HepG2 (cell line): ENCODE measurements around the gene MEPCE. TPM values are rescaled to one million over a fixed set of nuclear protein-coding genes. Genes with fewer than 3 reads are reported as not detected.

Experiments used
- ATF6 ChIP-seq: sonication (generic); formaldehyde crosslinking; conservative IDR thresholded peaks from 2 replicates; pipeline ENCODE4 v1.4.0; 2020; ENCODE audit warnings: missing genetic modification reagents
- ELF4 ChIP-seq: sonication (generic); formaldehyde crosslinking; IDR thresholded peaks from 2 replicates; pipeline ENCODE4 v1.5.0; 2020; ENCODE audit warnings: missing genetic modification reagents, mild to moderate bottlenecking, moderate library complexity, borderline replicate concordance
- GATAD1 ChIP-seq: IDR thresholded peaks from 2 replicates; pipeline ENCODE4 v1.6.1; 2016; ENCODE audit warnings: missing genetic modification reagents, missing compliant biosample characterization
- HDAC6 ChIP-seq: fragments of 200-600 bp; sonication (generic); IDR thresholded peaks from 2 replicates; pipeline ENCODE4 v1.7.0; 2017; ENCODE audit warnings: mild to moderate bottlenecking, antibody characterized with exemption, low read length, low read depth
- MLLT10 ChIP-seq: sonication (generic); formaldehyde crosslinking; IDR thresholded peaks from 2 replicates; pipeline ENCODE4 v1.4.0; 2020; ENCODE audit warnings: missing genetic modification reagents
- NR0B2 ChIP-seq: sonication (generic); formaldehyde crosslinking; IDR thresholded peaks from 2 replicates; pipeline ENCODE4 v1.4.0; 2020; ENCODE audit warnings: mild to moderate bottlenecking, missing genetic modification reagents
- TEAD3 ChIP-seq: optimal IDR thresholded peaks from 2 replicates; pipeline ENCODE3; 2016; ENCODE audit warnings: borderline replicate concordance
- THAP9 ChIP-seq: sonication (generic); formaldehyde crosslinking; IDR thresholded peaks from 2 replicates; pipeline ENCODE4; 2020; ENCODE audit warnings: missing genetic modification reagents, mild to moderate bottlenecking, borderline replicate concordance
- TRIM24 ChIP-seq: sonication (generic); formaldehyde crosslinking; IDR thresholded peaks from 2 replicates; pipeline ENCODE4 v1.8.0; 2022; ENCODE audit warnings: mild to moderate bottlenecking, missing genetic modification reagents
- ZNF142 ChIP-seq: sonication (generic); formaldehyde crosslinking; IDR thresholded peaks from 2 replicates; pipeline ENCODE4 v1.4.0; 2020; ENCODE audit warnings: missing genetic modification reagents
- ZNF362 ChIP-seq: sonication (generic); formaldehyde crosslinking; IDR thresholded peaks from 2 replicates; pipeline ENCODE4 v1.4.0; 2020; ENCODE audit warnings: missing genetic modification reagents, mild to moderate bottlenecking, borderline replicate concordance
- polyA plus RNA-seq, 8 experiments: library from polyadenylated mRNA; depleted of rRNA in 3 of 8; stranded (reverse) in 7 of 8; unstranded in 1 of 8; fragments of >200 nt; fragmentation: Illumina TruSeq in 4 of 8; extraction: Trizol in 4 of 8; gene quantifications; 2 replicates each; pipeline versions ENCODE4 v1.2.1 to v1.2.3, GENCODE V29; 2011 to 2016; ENCODE audit warnings: low read depth in 4 of 8, missing spikeins in 1 of 8, mixed read lengths in 1 of 8; ENCODE audit not compliant: insufficient read depth in 1 of 8
- total RNA-seq, 5 experiments: library from RNA; depleted of rRNA; stranded (reverse); fragments of >200 nt; fragmentation: Illumina TruSeq; extraction: Trizol; gene quantifications; 2 replicates each; pipeline ENCODE4 v1.2.3, GENCODE V29; 2016; ENCODE audit warnings: low read depth in 1 of 5

The MEPCE gene
- total and polyA plus RNA-seq, 2 of the 13 experiments (the other 11 are each of a cell fraction or from before 2014, with no cell fraction given) = 12.3 to 26.0 TPM

- TF ChIP-seq ZNF142 (CRISPR knock-in tag) = no peak
- TF ChIP-seq HDAC6 = no peak
- peak; percentile 84 for TF ChIP-seq ZNF362 (CRISPR knock-in tag)
- TF ChIP-seq ELF4 (CRISPR knock-in tag) = peak; percentile 73
- no peak for TF ChIP-seq ATF6 (CRISPR knock-in tag)
- TF ChIP-seq NR0B2 (CRISPR knock-in tag) = 0 out of 2 replicates have a peak, but pooled peaks have one; percentile 11
- no peak for TF ChIP-seq MLLT10 (CRISPR knock-in tag)
- peak; percentile 52 for TF ChIP-seq TEAD3 (CRISPR knock-in tag)
- peak; percentile 66 for TF ChIP-seq TRIM24
- TF ChIP-seq GATAD1 = peak; percentile 58
- peak; percentile 15; the same call in 1 of the 2 replicates for TF ChIP-seq THAP9 (CRISPR knock-in tag)
These were observed 15.0 kb downstream of the MEPCE start (continued) for GRCh38 chr7:100444311-100445278.
